HCT116 (cell line): Measurements from ENCODE around the gene SND1. TPM values are rescaled to one million over a fixed set of nuclear protein-coding genes. Genes with fewer than 3 reads are reported as not detected.

ENCODE experiments used
- ATAC-seq: fragments of 200-7000 bp; cut with Tn5 transposase; 2 replicates; pipeline ENCODE4 v1.9.1; 2020; ENCODE audit warnings: mild to moderate bottlenecking, moderate library complexity
- BruUV-seq: library from RNA; stranded (reverse); fragments of 400-500 nt; replicated peaks from 2 replicates; lab custom pipeline; 2021; lab: Mats Ljungman, UMichigan
- CTCF ChIA-PET: fragments of 300-600 bp; sonication (Branson Sonifier 250); formaldehyde crosslinking; loops from one replicate; lab custom pipeline; 2021; ENCODE audit warnings: antibody characterized with exemption; lab: Charles Lee
- POLR2A ChIA-PET: fragments of 300-600, 350-600 bp; sonication (Branson Sonifier 250); formaldehyde crosslinking; loops from one replicate; lab custom pipeline; 2021; ENCODE audit warnings: antibody characterized with exemption; lab: Charles Lee
- RAD21 ChIA-PET, 2 experiments: fragments of 300-600 bp; sonication (Branson Sonifier 250); formaldehyde crosslinking; loops; one replicate each; lab custom pipeline; 2023; ENCODE audit warnings: low total read pairs in 2 of 2; ENCODE audit not compliant: uncharacterized antibody in 2 of 2, unreplicated experiment in 2 of 2, low non-redundant PET in 1 of 2; lab: Charles Lee
- DNase-seq: peaks from one replicate; pipeline ENCODE4 v3.0.0-alpha.2; 2010; ENCODE audit warnings: low read depth, low spot score
- H2AFZ ChIP-seq: fragments of 200-600 bp; shearing (Covaris generic), sonication (generic); 2 replicates; pipeline ENCODE4 v1.6.1; 2017; ENCODE audit warnings: low read depth, mixed run types, mixed read lengths, antibody characterized with exemption, low read length; ENCODE audit not compliant: poor library complexity, severe bottlenecking
- H3K27ac ChIP-seq: 2 replicates; pipeline ENCODE4 v1.5.1; 2012; ENCODE audit warnings: low read depth, low read length
- H3K27me3 ChIP-seq: fragments of 200-600 bp; sonication (generic); 2 replicates; pipeline ENCODE4 v1.6.1; 2016; ENCODE audit warnings: mixed run types, low read length, mixed read lengths; ENCODE audit not compliant: insufficient read depth
- H3K36me3 ChIP-seq, 2 experiments: fragments of 200-500 bp in 1 of 2; fragments of 200-600 bp in 1 of 2; sonication (Bioruptor generic) in 1 of 2; sonication (generic) in 1 of 2; 2 replicates each; pipeline versions ENCODE4 v1.5.1 to v1.6.1; 2014 to 2016; ENCODE audit warnings: low read length in 2 of 2, inconsistent platforms in 1 of 2, mixed read lengths in 1 of 2, mixed run types in 1 of 2; ENCODE audit not compliant: insufficient read depth in 2 of 2, control insufficient read depth in 1 of 2
- H3K4me1 ChIP-seq, 2 experiments: fragments of 200-600 bp in 1 of 2; sonication (generic) in 1 of 2; 2 replicates each; pipeline versions ENCODE4 v1.5.1 to v1.6.1; 2012 to 2017; ENCODE audit warnings: low read length in 2 of 2, inconsistent platforms in 1 of 2, mild to moderate bottlenecking in 1 of 2, mixed read lengths in 1 of 2, mixed run types in 1 of 2, moderate library complexity in 1 of 2; ENCODE audit not compliant: insufficient read depth in 2 of 2, control insufficient read depth in 1 of 2
- H3K4me2 ChIP-seq: fragments of 200-600 bp; sonication (generic); 2 replicates; pipeline ENCODE4 v1.6.1; 2017; ENCODE audit warnings: mixed run types, low read length, mixed read lengths
- H3K4me3 ChIP-seq, 2 experiments: fragments of 200-600 bp in 1 of 2; sonication (generic) in 1 of 2; replicated peaks in 1 of 2; 2 replicates each; pipeline ENCODE4 v1.5.1; 2011 to 2016; ENCODE audit warnings: low read length in 2 of 2, control low read depth in 1 of 2, low read depth in 1 of 2, mild to moderate bottlenecking in 1 of 2, mixed read lengths in 1 of 2, mixed run types in 1 of 2
- H3K79me2 ChIP-seq: fragments of 200-600 bp; sonication (generic); 2 replicates; pipeline ENCODE4 v1.6.1; 2017; ENCODE audit warnings: mild to moderate bottlenecking, mixed run types, low read length, moderate library complexity, mixed read lengths; ENCODE audit not compliant: insufficient read depth
- H3K9ac ChIP-seq: fragments of 200-600 bp; sonication (generic); 2 replicates; pipeline ENCODE4 v1.6.1; 2016; ENCODE audit warnings: low read length, mixed read lengths
- H3K9me2 ChIP-seq: fragments of 200-600 bp; sonication (generic), shearing (Covaris generic); 2 replicates; pipeline ENCODE4 v1.6.1; 2017; ENCODE audit warnings: mixed run types, mild to moderate bottlenecking, moderate library complexity; ENCODE audit not compliant: insufficient read depth
- H3K9me3 ChIP-seq, 2 experiments: fragments of 200-500 bp in 1 of 2; fragments of 200-600 bp in 1 of 2; sonication (Bioruptor generic) in 1 of 2; sonication (generic) in 1 of 2; 2 replicates each; pipeline ENCODE4 v1.6.1; 2014 to 2017; ENCODE audit warnings: low read length in 2 of 2, mixed read lengths in 2 of 2, inconsistent platforms in 1 of 2, low read depth in 1 of 2, mild to moderate bottlenecking in 1 of 2, mixed run types in 1 of 2, moderate library complexity in 1 of 2; ENCODE audit not compliant: control insufficient read depth in 1 of 2, insufficient read depth in 1 of 2
- H4K20me1 ChIP-seq: fragments of 200-600 bp; sonication (generic), shearing (Covaris generic); 2 replicates; pipeline ENCODE4 v1.6.1; 2017; ENCODE audit warnings: mixed run types, mild to moderate bottlenecking, moderate library complexity; ENCODE audit not compliant: insufficient read depth
- EGR1 ChIP-seq: IDR thresholded peaks from 2 replicates; pipeline ENCODE4 v1.6.1; 2012; ENCODE audit warnings: low read depth
- POLR2A ChIP-seq: IDR thresholded peaks from 2 replicates; pipeline ENCODE4 v1.7.0; 2011; ENCODE audit warnings: borderline replicate concordance; ENCODE audit not compliant: insufficient read depth, insufficient read length; ENCODE audit errors: extremely low read depth
- SIN3A ChIP-seq: IDR thresholded peaks from 2 replicates; pipeline ENCODE4 v1.6.1; 2012; ENCODE audit warnings: low read depth
- TCF7L2 ChIP-seq: IDR thresholded peaks from 2 replicates; pipeline ENCODE4 v1.7.0; 2011; ENCODE audit warnings: borderline replicate concordance, inconsistent platforms; ENCODE audit not compliant: insufficient read depth, insufficient read length; ENCODE audit errors: extremely low read depth
- YY1 ChIP-seq: IDR thresholded peaks from 2 replicates; pipeline ENCODE4 v1.6.1; 2011; ENCODE audit warnings: low read length, low read depth, moderate library complexity, mild to moderate bottlenecking; ENCODE audit not compliant: insufficient replicate concordance; ENCODE audit errors: extremely low read depth
- ZFX ChIP-seq: fragments of 450-650 bp; IDR thresholded peaks from 2 replicates; pipeline ENCODE4 v1.6.1; 2017
- intact Hi-C: fragments of 100-400 bp; cut with micrococcal nuclease; formaldehyde crosslinking; loops from 2 replicates; pipeline ENCODE4 v1.10.0; 2022
- total RNA-seq: library from RNA; stranded (reverse); gene quantifications from one replicate; pipeline ENCODE4 v1.2.1, GENCODE V29; 2021; ENCODE audit not compliant: unreplicated experiment
- TF ChIP-seq, protein P1 (sequence below): IDR thresholded peaks from 2 replicates; pipeline ENCODE4 v1.6.1; 2012
- TF ChIP-seq, protein P2 (sequence below): IDR thresholded peaks from 2 replicates; pipeline ENCODE4 v1.6.1; 2012; ENCODE audit warnings: low read depth

Gene SND1
- total RNA-seq, 1 experiment from 2014 or later = 169 TPM

DNA sequence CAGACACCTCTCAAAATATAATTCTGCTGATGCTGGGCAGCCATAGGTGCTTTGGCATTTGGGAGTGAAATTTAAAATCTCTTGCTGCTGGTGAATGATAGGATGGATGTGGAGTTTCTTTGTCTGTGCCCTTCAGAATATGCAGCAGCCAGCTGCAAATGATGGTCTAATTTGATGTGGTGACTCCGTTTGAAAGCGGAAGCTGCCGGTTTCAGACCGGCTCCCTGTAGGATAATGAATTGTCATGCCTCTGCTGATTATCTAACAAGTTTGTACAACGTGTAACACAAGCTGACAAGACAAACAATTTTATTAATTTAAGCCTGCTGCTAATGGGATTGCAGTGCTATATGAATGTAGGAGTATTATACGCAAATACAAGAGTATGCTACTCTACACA lies 103.5 kb downstream of the SND1 start:
- no peak overlapping the region for H3K27ac ChIP-seq
- ATAC-seq (no peak), DNase-seq (no peak)
- no peak overlapping the region for H3K9ac ChIP-seq
- H3K4me2 ChIP-seq = no peak overlapping the region
- BruUV-seq = no TSS peak
- H3K79me2 ChIP-seq = peaks cover 98% of the 10 kb centered on the region
- H3K36me3 ChIP-seq = no peaks in the 10 kb centered on the region
- no peaks in the 10 kb centered on the region for H3K9me2 ChIP-seq
- no peak overlapping the region for H2AFZ ChIP-seq
- H3K4me3 ChIP-seq = no peak overlapping the region
- ChIA-PET POLR2A (no interaction called here), CTCF (interaction anchor here (1.2 kb wide), 1 partner anchor 37 kb away, joined by 4 read pairs; no protein-coding TSS in a partner anchor), RAD21 (no interaction called here)
- TF ChIP-seq, protein P1, sequence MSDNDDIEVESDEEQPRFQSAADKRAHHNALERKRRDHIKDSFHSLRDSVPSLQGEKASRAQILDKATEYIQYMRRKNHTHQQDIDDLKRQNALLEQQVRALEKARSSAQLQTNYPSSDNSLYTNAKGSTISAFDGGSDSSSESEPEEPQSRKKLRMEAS = no peak
- TF ChIP-seq SIN3A (no peak), YY1 (no peak), EGR1 (no peak), ZFX (no peak), TCF7L2 (no peak), POLR2A (no peak)
- TF ChIP-seq, protein P2, sequence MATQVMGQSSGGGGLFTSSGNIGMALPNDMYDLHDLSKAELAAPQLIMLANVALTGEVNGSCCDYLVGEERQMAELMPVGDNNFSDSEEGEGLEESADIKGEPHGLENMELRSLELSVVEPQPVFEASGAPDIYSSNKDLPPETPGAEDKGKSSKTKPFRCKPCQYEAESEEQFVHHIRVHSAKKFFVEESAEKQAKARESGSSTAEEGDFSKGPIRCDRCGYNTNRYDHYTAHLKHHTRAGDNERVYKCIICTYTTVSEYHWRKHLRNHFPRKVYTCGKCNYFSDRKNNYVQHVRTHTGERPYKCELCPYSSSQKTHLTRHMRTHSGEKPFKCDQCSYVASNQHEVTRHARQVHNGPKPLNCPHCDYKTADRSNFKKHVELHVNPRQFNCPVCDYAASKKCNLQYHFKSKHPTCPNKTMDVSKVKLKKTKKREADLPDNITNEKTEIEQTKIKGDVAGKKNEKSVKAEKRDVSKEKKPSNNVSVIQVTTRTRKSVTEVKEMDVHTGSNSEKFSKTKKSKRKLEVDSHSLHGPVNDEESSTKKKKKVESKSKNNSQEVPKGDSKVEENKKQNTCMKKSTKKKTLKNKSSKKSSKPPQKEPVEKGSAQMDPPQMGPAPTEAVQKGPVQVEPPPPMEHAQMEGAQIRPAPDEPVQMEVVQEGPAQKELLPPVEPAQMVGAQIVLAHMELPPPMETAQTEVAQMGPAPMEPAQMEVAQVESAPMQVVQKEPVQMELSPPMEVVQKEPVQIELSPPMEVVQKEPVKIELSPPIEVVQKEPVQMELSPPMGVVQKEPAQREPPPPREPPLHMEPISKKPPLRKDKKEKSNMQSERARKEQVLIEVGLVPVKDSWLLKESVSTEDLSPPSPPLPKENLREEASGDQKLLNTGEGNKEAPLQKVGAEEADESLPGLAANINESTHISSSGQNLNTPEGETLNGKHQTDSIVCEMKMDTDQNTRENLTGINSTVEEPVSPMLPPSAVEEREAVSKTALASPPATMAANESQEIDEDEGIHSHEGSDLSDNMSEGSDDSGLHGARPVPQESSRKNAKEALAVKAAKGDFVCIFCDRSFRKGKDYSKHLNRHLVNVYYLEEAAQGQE = no peak
- peaks cover 14% of the 10 kb centered on the region; the same call in 1 of the 2 replicates for H4K20me1 ChIP-seq
- H3K27me3 ChIP-seq = no peaks in the 10 kb centered on the region
- no peaks in the 10 kb centered on the region for H3K4me1 ChIP-seq
- H3K9me3 ChIP-seq = no peaks in the 10 kb centered on the region
- intact Hi-C loops = no loop called here
